Activated T-cell treated with anti-CD3 and anti-CD28 coated beads, Interleukin-2, amount 50 U/mL, for 4 hours (primary cell): ENCODE measurements around the gene OGDHL. TPM values are rescaled to one million over a fixed set of nuclear protein-coding genes. Genes with fewer than 3 reads are reported as not detected.

ENCODE experiments used
- ATAC-seq, 2 donors: fragments of 200-7000 bp; cut with Tn5 transposase; one replicate each; pipeline ENCODE4 v1.10.0; 2021
- DNase-seq: peaks from one replicate; pipeline ENCODE4 v3.0.0-alpha.2; 2020
- H3K27me3 Mint-ChIP-seq: one replicate; pipeline ENCODE4 v1.8.0; 2021; ENCODE audit warnings: low read depth, mixed read lengths
- H3K36me3 Mint-ChIP-seq: one replicate; pipeline ENCODE4 v1.8.0; 2022; ENCODE audit warnings: mixed read lengths; ENCODE audit not compliant: insufficient read depth
- H3K4me1 Mint-ChIP-seq: one replicate; pipeline ENCODE4 v1.8.0; 2021; ENCODE audit warnings: low read depth, mixed read lengths
- H3K4me3 Mint-ChIP-seq: one replicate; pipeline ENCODE4 v1.8.0; 2021; ENCODE audit warnings: mild to moderate bottlenecking, moderate library complexity, mixed read lengths
- H3K9me3 Mint-ChIP-seq: one replicate; pipeline ENCODE4 v1.8.0; 2021; ENCODE audit warnings: mixed read lengths
- total RNA-seq, 3 donors: library from RNA; stranded (reverse); gene quantifications; one replicate each; pipeline ENCODE4 v1.2.1, GENCODE V29; 2021

Gene OGDHL
- total RNA-seq, 3 donors from 2014 or later: 0.30 to 0.43 (median 0.37) TPM

GRCh38 chr10:49749556-49750491 lies 12.3 kb downstream of the OGDHL start:
- Mint-ChIP-seq H3K4me3 (no peak overlapping the region), H3K9me3 (no peaks in the 10 kb centered on the region), H3K4me1 (no peaks in the 10 kb centered on the region), H3K27me3 (peaks cover 13% of the 10 kb centered on the region), H3K36me3 (no peaks in the 10 kb centered on the region)
- DNase-seq (no peak), ATAC-seq (no peak)

DNA sequence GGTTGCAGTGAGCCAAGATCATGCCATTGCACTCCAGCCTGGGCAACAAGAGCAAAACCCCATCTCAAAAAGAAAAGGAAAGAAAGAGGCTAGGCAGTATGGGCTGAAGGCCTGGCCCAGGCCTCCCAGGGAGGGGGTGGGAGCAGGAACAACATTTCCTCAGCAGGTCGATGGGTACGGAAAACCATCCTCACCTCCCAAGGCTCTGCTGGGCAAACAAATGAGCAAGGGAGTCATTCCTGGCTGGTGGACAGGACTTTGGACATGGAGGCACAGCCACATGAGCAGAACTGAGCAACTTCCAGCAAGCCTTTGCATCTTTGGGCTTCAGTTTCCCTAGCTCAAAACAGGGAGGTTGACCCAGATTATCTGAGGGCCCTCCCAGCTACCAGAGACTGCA lies 13.0 kb downstream of the OGDHL start:
- DNase-seq: no peak
- ATAC-seq: no peak
- Mint-ChIP-seq H3K36me3 (no peaks in the 10 kb centered on the region), H3K9me3 (no peaks in the 10 kb centered on the region), H3K27me3 (peaks cover 13% of the 10 kb centered on the region), H3K4me1 (no peaks in the 10 kb centered on the region), H3K4me3 (no peak overlapping the region)

GRCh38 chr10:49748006-49748405 lies 14.1 kb downstream of the OGDHL start:
- no peak for DNase-seq
- Mint-ChIP-seq H3K4me3 (no peak overlapping the region), H3K4me1 (no peaks in the 10 kb centered on the region), H3K9me3 (no peaks in the 10 kb centered on the region), H3K36me3 (no peaks in the 10 kb centered on the region), H3K27me3 (peaks cover 13% of the 10 kb centered on the region)
- no peak for ATAC-seq

DNA sequence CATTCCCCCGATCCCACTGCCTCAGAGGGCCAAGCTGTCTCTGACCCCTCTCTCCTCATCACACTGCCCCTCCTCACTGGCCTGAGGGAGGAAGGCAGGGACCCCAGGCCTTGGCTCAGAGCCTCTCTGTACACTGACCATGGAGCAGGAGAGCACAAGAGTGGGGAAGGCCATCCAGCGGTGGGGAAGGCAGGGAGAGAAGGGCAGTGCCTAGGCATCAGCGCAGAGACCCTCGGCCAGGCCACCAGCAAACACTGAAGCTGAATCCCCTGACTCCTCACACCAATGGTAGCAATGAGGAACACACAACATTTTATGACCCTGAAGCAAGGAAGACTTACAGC lies 14.8 kb downstream of the OGDHL start:
- Mint-ChIP-seq H3K4me3 (no peak overlapping the region), H3K27me3 (peaks cover 13% of the 10 kb centered on the region), H3K36me3 (no peaks in the 10 kb centered on the region), H3K4me1 (no peaks in the 10 kb centered on the region), H3K9me3 (no peaks in the 10 kb centered on the region)
- DNase-seq (no peak), ATAC-seq (no peak)

DNA sequence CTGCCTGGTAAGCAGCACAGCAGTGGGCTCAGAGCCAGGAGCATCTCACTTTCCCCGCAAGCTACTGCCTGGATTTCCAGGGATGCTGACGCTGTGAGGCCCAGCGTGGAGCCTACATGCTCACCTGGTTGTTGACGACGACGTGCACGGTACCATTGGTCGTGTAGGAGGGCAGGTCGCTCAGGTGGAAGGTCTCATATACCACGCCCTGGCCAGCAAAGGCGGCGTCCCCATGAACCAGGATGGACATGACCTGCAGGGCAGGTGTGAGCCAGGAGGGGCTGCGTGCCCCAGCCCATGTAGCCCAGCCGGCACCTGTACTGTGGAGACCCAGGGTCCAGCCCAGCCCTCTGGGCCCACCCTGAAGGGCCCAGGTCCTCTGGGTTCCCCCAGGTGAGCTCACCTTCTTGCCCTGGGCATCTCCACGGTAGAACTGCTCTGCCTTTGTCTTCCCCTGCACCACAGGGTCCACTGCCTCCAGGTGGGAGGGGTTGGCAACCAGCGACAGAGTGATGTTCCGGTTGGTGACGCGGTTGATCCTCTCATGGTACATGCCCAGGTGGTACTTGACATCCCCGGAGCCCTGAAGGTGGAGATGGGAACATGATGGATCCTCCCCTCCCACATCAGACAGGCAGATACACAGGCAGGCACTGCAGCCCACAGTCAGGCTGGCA lies 15.4 kb downstream of the OGDHL start:
- Mint-ChIP-seq H3K27me3 (peaks cover 11% of the 10 kb centered on the region), H3K36me3 (no peaks in the 10 kb centered on the region), H3K9me3 (no peaks in the 10 kb centered on the region), H3K4me1 (no peaks in the 10 kb centered on the region), H3K4me3 (no peak overlapping the region)
- no peak for ATAC-seq
- DNase-seq: no peak

DNA sequence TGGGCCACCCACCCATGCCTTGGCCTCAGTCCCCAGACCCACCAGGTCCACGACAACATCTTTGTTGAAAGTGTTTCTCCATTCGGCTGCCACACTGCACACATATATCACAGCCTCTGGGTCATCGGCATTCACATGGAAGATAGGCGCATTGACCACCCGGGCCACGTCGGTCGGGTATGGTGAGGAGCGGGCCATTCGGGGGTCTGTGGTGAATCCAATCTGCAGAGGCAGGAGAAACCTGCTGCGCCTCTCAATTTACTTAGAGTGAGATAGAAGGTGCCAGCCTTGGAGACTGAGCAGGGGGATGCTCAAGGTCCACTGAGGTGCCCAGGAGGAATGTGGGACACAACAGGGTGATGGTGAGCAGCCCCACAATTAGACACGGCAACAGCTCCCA lies 16.4 kb downstream of the OGDHL start:
- Mint-ChIP-seq H3K4me1 (no peaks in the 10 kb centered on the region), H3K9me3 (no peaks in the 10 kb centered on the region), H3K36me3 (no peaks in the 10 kb centered on the region), H3K4me3 (no peak overlapping the region), H3K27me3 (peaks cover 6% of the 10 kb centered on the region)
- DNase-seq: no peak
- no peak for ATAC-seq

GRCh38 chr10:49744924-49745605 lies 17.1 kb downstream of the OGDHL start:
- ATAC-seq: no peak
- no peaks in the 10 kb centered on the region for H3K36me3 Mint-ChIP-seq
- no peaks in the 10 kb centered on the region for H3K4me1 Mint-ChIP-seq
- no peak overlapping the region for H3K4me3 Mint-ChIP-seq
- no peaks in the 10 kb centered on the region for H3K9me3 Mint-ChIP-seq
- no peak for DNase-seq
- H3K27me3 Mint-ChIP-seq: peaks cover 6% of the 10 kb centered on the region

DNA sequence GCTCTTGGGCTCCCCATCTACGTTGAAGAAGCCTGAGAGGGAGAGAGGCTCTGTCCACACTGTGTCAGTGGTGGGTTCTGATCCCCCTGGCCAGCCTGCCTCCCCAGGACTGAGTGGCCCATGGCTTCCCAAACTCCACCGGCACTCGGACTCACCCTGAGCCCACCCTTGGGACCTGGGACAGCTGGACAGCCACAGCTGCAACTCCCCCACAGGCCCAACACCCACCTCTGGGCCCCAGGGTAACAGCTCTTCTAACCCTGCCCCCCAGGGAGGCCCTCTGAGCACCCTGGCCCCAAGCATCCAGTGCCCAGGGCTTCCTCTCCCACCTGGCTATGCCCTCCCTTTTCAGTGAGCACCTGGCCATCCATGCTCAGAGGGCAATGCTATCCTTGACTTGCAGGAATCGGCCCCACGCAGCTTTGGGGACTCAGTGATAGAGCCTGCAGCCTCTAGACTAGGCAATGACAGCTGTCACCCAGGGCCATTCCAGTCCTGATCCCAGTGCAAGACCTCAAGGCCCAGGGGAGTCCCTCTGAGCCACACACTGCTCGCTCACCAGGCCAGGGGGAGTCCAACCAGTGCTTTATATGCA lies 17.9 kb downstream of the OGDHL start:
- Mint-ChIP-seq H3K9me3 (no peaks in the 10 kb centered on the region), H3K36me3 (no peaks in the 10 kb centered on the region), H3K4me1 (no peaks in the 10 kb centered on the region), H3K4me3 (no peak overlapping the region), H3K27me3 (peaks cover 6% of the 10 kb centered on the region)
- DNase-seq: no peak
- no peak for ATAC-seq

DNA sequence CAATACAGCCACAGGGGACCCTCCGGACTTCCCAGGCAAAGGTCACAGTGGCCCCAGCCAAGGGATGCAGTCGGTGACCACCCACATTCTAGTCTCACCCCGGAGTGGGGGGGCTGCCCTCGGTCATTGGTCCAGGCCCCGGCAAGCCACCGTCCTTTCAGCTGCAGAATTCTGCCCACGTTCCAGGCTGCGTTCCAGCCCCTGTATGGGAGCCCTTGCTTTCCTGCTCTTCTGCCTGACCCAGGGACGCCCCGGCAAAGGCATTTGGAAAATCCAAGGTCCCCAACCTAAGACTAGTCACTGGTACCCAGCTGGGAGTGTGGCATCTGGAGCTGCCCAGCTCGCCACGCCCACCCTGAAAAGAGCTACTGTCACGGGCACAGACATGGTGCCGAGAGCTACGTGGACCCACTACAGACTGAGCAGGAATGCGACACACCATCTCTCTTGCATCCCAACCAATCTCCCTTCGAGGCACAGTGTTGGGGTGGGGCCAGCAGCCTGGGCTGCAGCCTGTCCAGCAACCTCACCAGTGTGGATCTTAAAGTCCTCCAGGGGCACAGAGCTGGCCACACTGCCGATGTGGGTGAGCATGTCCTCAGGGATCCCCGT lies 18.6 kb downstream of the OGDHL start:
- Mint-ChIP-seq H3K4me1 (no peaks in the 10 kb centered on the region), H3K9me3 (no peaks in the 10 kb centered on the region), H3K27me3 (peaks cover 6% of the 10 kb centered on the region), H3K4me3 (no peak overlapping the region), H3K36me3 (no peaks in the 10 kb centered on the region)
- DNase-seq: no peak
- ATAC-seq: no peak

- no peak for DNase-seq
- Mint-ChIP-seq H3K4me1 (no peaks in the 10 kb centered on the region), H3K27me3 (peaks cover 6% of the 10 kb centered on the region), H3K4me3 (no peak overlapping the region), H3K36me3 (no peaks in the 10 kb centered on the region), H3K9me3 (no peaks in the 10 kb centered on the region)
- ATAC-seq: no peak
Observed at GRCh38 chr10:49742683-49743463, 19.2 kb downstream of the OGDHL start.

DNA sequence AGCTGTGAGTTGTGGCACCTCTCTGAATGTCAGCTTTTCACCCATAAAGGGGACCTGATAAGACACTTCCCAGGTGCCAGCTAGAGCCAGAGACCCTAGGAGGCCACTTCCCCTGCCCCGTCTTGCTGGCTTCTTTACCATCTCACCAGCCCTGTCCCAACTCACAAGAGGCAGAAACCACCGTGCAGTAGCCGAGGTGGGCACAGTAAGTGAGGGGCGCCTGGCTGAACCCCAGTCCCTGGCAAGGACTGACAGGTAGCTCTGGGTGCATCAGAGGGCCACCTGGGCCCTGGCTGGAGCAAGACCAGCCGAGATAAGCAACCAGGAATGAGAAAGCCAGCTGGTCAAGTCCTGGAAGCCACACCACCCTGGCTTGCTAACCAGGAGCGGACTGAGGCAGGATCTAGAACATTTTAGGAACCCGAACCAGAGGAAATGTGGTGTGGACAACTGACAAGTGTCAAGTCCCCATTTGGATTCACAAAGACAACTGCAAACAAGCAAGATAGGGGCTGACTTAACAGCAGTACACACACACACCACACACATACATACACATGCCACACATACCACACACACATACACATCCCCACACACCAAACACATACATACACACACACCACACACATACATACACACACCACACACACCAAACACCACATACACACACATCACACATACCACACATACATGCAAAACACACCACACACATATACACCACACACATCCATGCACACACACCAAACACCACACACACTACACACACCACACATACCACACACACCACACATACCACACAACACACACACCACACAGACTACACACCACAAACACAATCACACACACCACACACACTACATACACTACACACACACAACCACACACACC lies 20.8 kb downstream of the OGDHL start:
- peaks cover 6% of the 10 kb centered on the region for H3K27me3 Mint-ChIP-seq
- no peaks in the 10 kb centered on the region for H3K9me3 Mint-ChIP-seq
- no peaks in the 10 kb centered on the region for H3K4me1 Mint-ChIP-seq
- no peaks in the 10 kb centered on the region for H3K36me3 Mint-ChIP-seq
- no peak for ATAC-seq
- H3K4me3 Mint-ChIP-seq: no peak overlapping the region
- DNase-seq: no peak

GRCh38 chr10:49740346-49741107 lies 21.6 kb downstream of the OGDHL start:
- Mint-ChIP-seq H3K36me3 (no peaks in the 10 kb centered on the region), H3K4me3 (no peak overlapping the region), H3K4me1 (no peaks in the 10 kb centered on the region), H3K27me3 (peaks cover 3% of the 10 kb centered on the region), H3K9me3 (no peaks in the 10 kb centered on the region)
- DNase-seq (no peak), ATAC-seq (no peak)
